Glutamatergic neuron (in vitro differentiated cells): ENCODE results near the gene GRIA2. TPM values are rescaled to one million over a fixed set of nuclear protein-coding genes. Genes with fewer than 3 reads are reported as not detected.

ENCODE experiments used
- DNase-seq: peaks from one replicate; pipeline ENCODE4 v3.0.0; 2022
- H3K27ac Mint-ChIP-seq: one replicate; pipeline ENCODE4 v1.8.0; 2020; ENCODE audit warnings: mild to moderate bottlenecking, mixed read lengths, inconsistent platforms; ENCODE audit not compliant: unreplicated experiment
- H3K27me3 Mint-ChIP-seq: one replicate; pipeline ENCODE4 v1.8.0; 2020; ENCODE audit warnings: mild to moderate bottlenecking, moderate library complexity, mixed read lengths, inconsistent platforms; ENCODE audit not compliant: unreplicated experiment
- H3K36me3 Mint-ChIP-seq: one replicate; pipeline ENCODE4 v1.8.0; 2020; ENCODE audit warnings: mild to moderate bottlenecking, mixed read lengths, inconsistent platforms; ENCODE audit not compliant: unreplicated experiment
- H3K4me1 Mint-ChIP-seq: one replicate; pipeline ENCODE4 v1.8.0; 2020; ENCODE audit warnings: mild to moderate bottlenecking, low read depth, mixed read lengths, inconsistent platforms; ENCODE audit not compliant: unreplicated experiment
- H3K4me3 Mint-ChIP-seq: one replicate; pipeline ENCODE4 v1.8.0; 2020; ENCODE audit warnings: mild to moderate bottlenecking, mixed read lengths, inconsistent platforms; ENCODE audit not compliant: unreplicated experiment
- H3K9me3 Mint-ChIP-seq: one replicate; pipeline ENCODE4 v1.8.0; 2020; ENCODE audit warnings: mild to moderate bottlenecking, moderate library complexity, mixed read lengths, inconsistent platforms; ENCODE audit not compliant: unreplicated experiment
- CTCF ChIP-seq: fragments of 200-600 bp; sonication (generic); IDR thresholded peaks from one replicate; pipeline ENCODE4 v1.5.0; 2021; ENCODE audit not compliant: partially characterized antibody, unreplicated experiment
- total RNA-seq: library from RNA; stranded (reverse); fragmentation: NEBNext Ultra II Directional; extraction: Animal tissue kit (Norgen Biotek cat#: 25700); gene quantifications from one replicate; pipeline ENCODE4 v1.2.1, GENCODE V29; 2021; ENCODE audit not compliant: unreplicated experiment

GRIA2 gene
- total RNA-seq, 1 donor from 2014 or later = 21.3 TPM

GRCh38 chr4:157304769-157305168 lies 84.2 kb downstream of the GRIA2 start:
- Mint-ChIP-seq H3K9me3 (no peaks in the 10 kb centered on the region), H3K4me3 (no peak overlapping the region), H3K27ac (no peak overlapping the region), H3K36me3 (no peaks in the 10 kb centered on the region), H3K27me3 (no peaks in the 10 kb centered on the region), H3K4me1 (peaks cover 2% of the 10 kb centered on the region)
- DNase-seq = no peak
- TF ChIP-seq CTCF = no peak

- H3K27me3 Mint-ChIP-seq = no peaks in the 10 kb centered on the region
- DNase-seq = no peak
- no peaks in the 10 kb centered on the region for H3K36me3 Mint-ChIP-seq
- TF ChIP-seq CTCF = no peak
- no peak overlapping the region for H3K27ac Mint-ChIP-seq
- H3K4me3 Mint-ChIP-seq = no peak overlapping the region
- no peaks in the 10 kb centered on the region for H3K9me3 Mint-ChIP-seq
- H3K4me1 Mint-ChIP-seq = peaks cover 2% of the 10 kb centered on the region
Observed at GRCh38 chr4:157312702-157313101, 92.2 kb downstream of the GRIA2 start.

GRCh38 chr4:157314906-157315305 lies 94.4 kb downstream of the GRIA2 start:
- H3K9me3 Mint-ChIP-seq = no peaks in the 10 kb centered on the region
- no peaks in the 10 kb centered on the region for H3K27me3 Mint-ChIP-seq
- H3K36me3 Mint-ChIP-seq = no peaks in the 10 kb centered on the region
- peaks cover 2% of the 10 kb centered on the region for H3K4me1 Mint-ChIP-seq
- TF ChIP-seq CTCF = no peak
- no peak overlapping the region for H3K4me3 Mint-ChIP-seq
- H3K27ac Mint-ChIP-seq = no peak overlapping the region
- DNase-seq = no peak

GRCh38 chr4:157315968-157316367 lies 95.4 kb downstream of the GRIA2 start:
- DNase-seq = no peak
- Mint-ChIP-seq H3K36me3 (no peaks in the 10 kb centered on the region), H3K27ac (no peak overlapping the region), H3K27me3 (no peaks in the 10 kb centered on the region), H3K4me3 (no peak overlapping the region), H3K4me1 (no peaks in the 10 kb centered on the region), H3K9me3 (no peaks in the 10 kb centered on the region)
- no peak for TF ChIP-seq CTCF

GRCh38 chr4:157320092-157320491 lies 99.6 kb downstream of the GRIA2 start:
- DNase-seq = no peak
- Mint-ChIP-seq H3K36me3 (no peaks in the 10 kb centered on the region), H3K27ac (no peak overlapping the region), H3K27me3 (no peaks in the 10 kb centered on the region), H3K4me3 (no peak overlapping the region), H3K9me3 (no peaks in the 10 kb centered on the region), H3K4me1 (no peaks in the 10 kb centered on the region)
- no peak for TF ChIP-seq CTCF
